Osteoblast (primary cell): ENCODE measurements around the gene SMARCE1. TPM values are rescaled to one million over a fixed set of nuclear protein-coding genes. Genes with fewer than 3 reads are reported as not detected.
"Not testable (repeated sequence)": the region's sequence is repeated elsewhere in the genome, so short reads cannot be mapped to it uniquely, and the experiment has no call there.

Experiments
- DNase-seq: peaks from one replicate; pipeline ENCODE4 v3.0.0; 2011; ENCODE audit warnings: low spot score, mixed read lengths; ENCODE audit not compliant: insufficient read length; ENCODE audit errors: missing footprints
- H2AFZ ChIP-seq: 2 replicates; pipeline ENCODE4 v1.6.0; 2011; ENCODE audit warnings: mild to moderate bottlenecking, low read length
- H3K27ac ChIP-seq: 2 replicates; pipeline ENCODE4 v1.5.1; 2011; ENCODE audit warnings: mild to moderate bottlenecking, low read depth, low read length, moderate library complexity
- H3K27me3 ChIP-seq: 2 replicates; pipeline ENCODE4 v1.6.0; 2012; ENCODE audit warnings: mild to moderate bottlenecking, control low read depth, inconsistent platforms, low read length, moderate library complexity; ENCODE audit not compliant: insufficient read depth
- H3K36me3 ChIP-seq: 2 replicates; pipeline ENCODE4 v1.5.1; 2011; ENCODE audit warnings: mild to moderate bottlenecking, low read length, control low read depth, moderate library complexity; ENCODE audit not compliant: insufficient read depth
- H3K4me1 ChIP-seq: 2 replicates; pipeline ENCODE4 v1.5.1; 2011; ENCODE audit warnings: mild to moderate bottlenecking, low read length, control low read depth, moderate library complexity; ENCODE audit not compliant: insufficient read depth
- H3K4me2 ChIP-seq: 2 replicates; pipeline ENCODE4 v1.6.0; 2011; ENCODE audit warnings: mild to moderate bottlenecking, low read length; ENCODE audit not compliant: insufficient read depth
- H3K4me3 ChIP-seq: fragments of 200-600 bp; sonication (generic); 3 replicates; pipeline ENCODE4 v1.5.1; 2012; ENCODE audit warnings: mild to moderate bottlenecking, low read length, inconsistent platforms; ENCODE audit not compliant: insufficient read depth
- H3K79me2 ChIP-seq: 2 replicates; pipeline ENCODE4 v1.6.0; 2012; ENCODE audit warnings: mild to moderate bottlenecking, low read length, control low read depth, inconsistent platforms; ENCODE audit not compliant: insufficient read depth
- H3K9me3 ChIP-seq: 2 replicates; pipeline ENCODE4 v1.5.1; 2011; ENCODE audit warnings: low read depth, low read length, control low read depth
- H4K20me1 ChIP-seq: 2 replicates; pipeline ENCODE4 v1.6.0; 2012; ENCODE audit warnings: mild to moderate bottlenecking, low read length, control low read depth; ENCODE audit not compliant: insufficient read depth
- CTCF ChIP-seq: IDR thresholded peaks from 2 replicates; pipeline ENCODE4 v1.5.1; 2011; ENCODE audit warnings: mild to moderate bottlenecking, low read depth, low read length, moderate library complexity; ENCODE audit errors: extremely low read depth
- total RNA-seq: library from RNA; depleted of rRNA; stranded (reverse); fragments of >200 nt; gene quantifications from 2 replicates; pipeline ENCODE4 v1.2.3, GENCODE V29; 2012

Gene SMARCE1
- total RNA-seq, 1 donor = 101 TPM

- Histone ChIP-seq H4K20me1 (no peaks in the 10 kb centered on the region), H3K4me2 (no peak overlapping the region), H3K4me3 (no peak overlapping the region), H3K27ac (no peak overlapping the region), H3K9me3 (no peaks in the 10 kb centered on the region), H3K4me1 (peaks cover 12% of the 10 kb centered on the region), H3K36me3 (no peaks in the 10 kb centered on the region), H2AFZ (no peak overlapping the region), H3K79me2 (no peaks in the 10 kb centered on the region), H3K27me3 (peaks cover 4% of the 10 kb centered on the region)
- no peak for TF ChIP-seq CTCF
- DNase-seq = no peak
Observed at GRCh38 chr17:40596261-40596919, 51.2 kb downstream of the SMARCE1 start.

- DNase-seq = no peak
- Histone ChIP-seq H3K9me3 (no peaks in the 10 kb centered on the region), H3K4me1 (no peaks in the 10 kb centered on the region), H3K4me2 (no peak overlapping the region), H3K79me2 (no peaks in the 10 kb centered on the region), H2AFZ (no peak overlapping the region), H4K20me1 (no peaks in the 10 kb centered on the region), H3K27me3 (peaks cover 31% of the 10 kb centered on the region), H3K36me3 (no peaks in the 10 kb centered on the region), H3K4me3 (no peak overlapping the region), H3K27ac (no peak overlapping the region)
- no peak for TF ChIP-seq CTCF
Observed at GRCh38 chr17:40590742-40591141, 56.9 kb downstream of the SMARCE1 start.

GRCh38 chr17:40588552-40588951 is 59.1 kb downstream of the SMARCE1 start:
- TF ChIP-seq CTCF = no peak
- Histone ChIP-seq H3K4me2 (no peak overlapping the region), H3K27ac (no peak overlapping the region), H2AFZ (no peak overlapping the region), H3K79me2 (no peaks in the 10 kb centered on the region), H3K36me3 (no peaks in the 10 kb centered on the region), H3K4me3 (no peak overlapping the region), H3K9me3 (no peaks in the 10 kb centered on the region), H4K20me1 (no peaks in the 10 kb centered on the region), H3K27me3 (peaks cover 31% of the 10 kb centered on the region), H3K4me1 (no peaks in the 10 kb centered on the region)
- DNase-seq = no peak

- H3K9me3 ChIP-seq, H3K4me2 ChIP-seq, H4K20me1 ChIP-seq, DNase-seq, H2AFZ ChIP-seq, H3K4me1 ChIP-seq, H3K79me2 ChIP-seq, H3K4me3 ChIP-seq, H3K36me3 ChIP-seq, H3K27ac ChIP-seq: not testable (repeated sequence)
- peaks cover 43% of the 10 kb centered on the region for H3K27me3 ChIP-seq
Observed at GRCh38 chr17:40586264-40586663, 61.4 kb downstream of the SMARCE1 start.

DNA sequence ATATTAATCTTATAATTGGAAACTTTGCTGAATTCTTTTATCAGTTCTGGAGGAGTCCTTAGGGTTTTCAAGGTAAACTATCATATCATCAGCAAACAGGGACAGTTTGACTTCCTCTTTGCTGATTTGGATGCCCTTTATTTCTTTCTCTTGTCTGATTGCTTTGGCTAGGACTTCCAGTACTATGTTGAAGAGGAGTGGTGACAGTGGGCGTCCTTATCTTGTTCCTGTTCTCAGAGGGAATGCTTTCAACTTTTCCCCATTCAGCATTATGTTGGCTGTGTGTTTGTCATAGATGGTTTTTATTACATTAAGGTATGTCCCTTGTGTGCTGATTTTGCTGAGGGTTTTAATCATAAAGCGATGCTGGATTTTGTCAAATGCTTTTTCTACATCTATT is 62.7 kb downstream of the SMARCE1 start:
- H4K20me1 ChIP-seq, H3K36me3 ChIP-seq, H3K9me3 ChIP-seq, H3K4me2 ChIP-seq, DNase-seq, H3K27ac ChIP-seq, H2AFZ ChIP-seq, H3K4me3 ChIP-seq, H3K79me2 ChIP-seq, H3K4me1 ChIP-seq: not testable (repeated sequence)
- H3K27me3 ChIP-seq = peaks cover 37% of the 10 kb centered on the region
